GM21737 (cell line): ENCODE data around the gene CCDC85A.

Source experiments
- ATAC-seq: cut with Tn5 transposase; IDR thresholded peaks from one replicate; pipeline ENCODE4 v1.9.1; 2021; ENCODE audit warnings: mild to moderate bottlenecking, moderate library complexity; ENCODE audit not compliant: unreplicated experiment

Gene CCDC85A

DNA sequence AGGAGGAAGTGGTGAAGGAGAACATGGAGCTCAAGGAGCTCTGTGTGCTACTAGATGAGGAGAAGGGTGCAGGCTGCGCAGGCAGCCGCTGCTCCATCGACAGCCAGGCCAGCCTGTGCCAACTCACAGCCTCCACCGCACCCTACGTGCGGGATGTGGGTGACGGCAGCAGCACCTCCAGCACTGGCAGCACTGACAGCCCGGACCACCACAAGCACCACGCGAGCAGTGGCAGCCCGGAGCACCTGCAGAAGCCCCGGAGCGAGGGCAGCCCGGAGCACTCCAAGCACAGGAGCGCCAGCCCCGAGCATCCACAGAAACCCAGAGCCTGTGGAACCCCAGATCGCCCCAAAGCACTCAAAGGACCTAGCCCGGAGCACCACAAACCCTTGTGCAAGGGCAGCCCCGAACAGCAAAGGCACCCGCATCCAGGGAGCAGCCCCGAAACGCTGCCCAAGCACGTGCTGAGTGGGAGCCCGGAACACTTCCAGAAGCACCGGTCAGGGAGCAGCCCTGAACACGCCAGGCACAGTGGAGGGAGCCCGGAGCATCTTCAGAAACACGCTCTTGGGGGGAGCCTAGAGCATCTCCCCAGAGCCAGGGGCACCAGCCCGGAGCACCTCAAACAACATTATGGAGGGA is 9.0 kb downstream of the CCDC85A start:
- ATAC-seq = no peak

DNA sequence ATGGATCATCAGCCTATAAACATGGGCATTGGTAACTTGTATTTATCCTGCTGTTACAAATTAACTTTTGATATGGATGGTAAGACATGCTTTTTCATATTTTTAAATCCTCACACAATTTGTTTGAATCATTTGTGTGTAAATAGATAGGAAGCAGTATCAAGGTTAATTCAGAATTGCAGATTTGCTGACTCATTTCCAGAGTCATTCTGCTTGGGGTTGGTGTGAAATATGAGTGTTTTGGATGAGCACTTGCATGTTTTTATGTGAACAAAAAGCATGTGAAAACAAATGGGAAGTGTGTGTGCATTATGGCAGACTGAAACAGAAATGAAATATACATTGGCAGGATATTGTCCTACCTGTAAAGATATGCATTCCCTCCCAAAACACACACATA is 11.8 kb downstream of the CCDC85A start:
- no peak for ATAC-seq

DNA sequence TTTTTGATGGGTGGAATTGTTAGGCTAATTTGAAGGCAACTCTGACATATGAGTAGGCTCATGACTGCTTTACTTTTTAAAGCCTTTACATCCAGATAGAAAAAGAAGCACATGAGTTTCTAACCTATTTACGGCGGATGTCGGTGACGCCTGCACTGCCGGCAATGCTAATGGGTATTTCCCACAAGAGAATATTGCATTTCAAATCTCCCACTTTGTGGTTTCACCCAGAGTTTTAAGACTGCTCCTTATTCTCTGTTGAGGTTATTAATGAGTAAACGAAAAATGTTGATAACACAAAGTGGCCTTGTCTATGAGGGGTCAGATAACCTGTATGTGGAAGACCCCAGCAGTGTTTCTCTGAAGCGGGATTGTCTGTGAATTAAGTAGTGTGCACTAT is 14.0 kb downstream of the CCDC85A start:
- no peak for ATAC-seq

DNA sequence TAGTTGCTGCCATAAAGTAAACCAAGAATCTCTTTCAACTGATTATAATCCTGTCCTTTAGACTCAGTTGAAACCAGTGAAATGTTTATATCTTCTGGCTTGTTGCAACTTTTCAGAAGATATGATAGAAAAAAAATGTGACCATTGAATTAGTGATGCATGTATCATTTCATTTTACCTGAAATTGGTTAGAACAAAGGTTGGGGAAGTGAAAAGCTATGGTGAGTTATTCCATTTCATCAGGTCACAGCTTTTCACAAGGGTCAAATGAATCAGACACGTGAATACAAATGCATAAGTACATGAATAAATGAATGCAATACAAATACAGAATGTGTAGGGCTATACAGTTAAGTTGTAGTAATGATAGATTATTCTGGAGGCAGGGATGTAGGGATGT is 15.1 kb downstream of the CCDC85A start:
- no peak for ATAC-seq

DNA sequence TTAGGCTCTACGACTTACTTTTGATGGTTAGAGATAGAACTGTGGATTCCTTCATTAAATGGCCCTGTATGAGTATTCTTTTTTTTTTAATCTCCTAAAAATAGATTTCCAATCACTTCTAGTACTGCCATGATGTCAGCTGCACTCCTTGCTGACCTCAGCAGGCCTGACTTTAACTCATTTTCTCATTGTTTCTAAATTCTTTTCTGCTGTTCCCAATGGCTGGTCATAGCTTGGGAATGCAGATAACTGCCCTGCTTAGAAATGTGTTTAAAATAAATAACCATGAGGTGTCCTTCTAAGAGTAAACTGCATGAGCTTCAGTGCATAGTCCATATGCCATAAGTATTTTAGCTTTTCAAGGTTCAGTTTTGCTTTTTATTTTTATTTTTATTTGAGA is 15.7 kb downstream of the CCDC85A start:
- no peak for ATAC-seq

DNA sequence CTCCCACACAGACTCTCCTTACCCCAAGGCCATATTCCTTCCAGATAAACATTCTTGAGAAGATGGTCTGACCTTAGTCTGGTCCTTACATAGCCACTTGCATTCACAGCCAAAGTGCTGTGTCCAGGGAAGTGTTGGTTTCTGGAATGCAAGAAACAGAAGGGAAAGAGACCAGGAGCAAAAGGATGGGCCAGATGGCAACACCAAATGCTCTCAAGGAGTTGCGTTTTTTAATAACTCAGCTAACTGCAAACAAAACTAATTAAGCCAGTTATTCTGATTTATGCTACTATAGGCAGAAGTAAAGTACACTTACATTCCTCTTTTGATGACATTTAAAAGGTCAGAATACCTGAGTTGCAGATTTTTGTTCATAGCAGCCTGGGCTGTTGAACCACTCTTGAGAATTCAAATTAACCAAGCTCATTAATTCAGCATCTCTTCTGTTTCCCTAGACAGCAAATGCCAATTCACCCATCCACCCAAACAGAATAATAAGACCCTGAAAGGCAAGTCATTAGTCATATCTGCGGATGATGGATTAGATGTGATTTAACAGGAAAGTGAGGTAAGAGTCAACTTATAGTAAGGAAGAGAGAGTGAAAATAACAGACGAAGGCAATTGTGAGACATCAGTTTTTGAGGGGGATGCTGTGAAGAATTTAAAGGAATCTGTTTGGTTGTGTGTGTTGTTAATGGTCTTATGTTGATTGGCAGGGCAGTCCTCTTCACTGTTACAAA is 18.8 kb downstream of the CCDC85A start:
- no peak for ATAC-seq

DNA sequence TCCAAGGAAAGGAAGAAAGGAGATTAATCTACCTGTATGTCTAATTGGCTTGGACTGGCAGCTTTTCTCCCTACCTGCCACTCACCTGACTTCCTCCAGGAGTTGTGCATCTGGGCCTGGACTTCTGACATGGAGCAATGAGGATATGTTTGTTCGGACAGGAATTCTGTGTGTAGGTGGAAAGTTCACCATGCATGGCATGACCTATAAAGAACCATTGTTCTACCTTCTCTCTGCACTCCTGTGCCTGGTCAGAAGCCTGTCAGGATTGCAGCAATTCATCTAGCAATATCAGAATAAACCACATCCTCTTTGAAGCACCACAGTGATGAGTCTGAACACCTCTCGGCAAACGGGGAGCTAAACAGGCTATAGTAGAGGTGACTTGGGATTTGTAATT is 20.8 kb downstream of the CCDC85A start:
- no peak for ATAC-seq

DNA sequence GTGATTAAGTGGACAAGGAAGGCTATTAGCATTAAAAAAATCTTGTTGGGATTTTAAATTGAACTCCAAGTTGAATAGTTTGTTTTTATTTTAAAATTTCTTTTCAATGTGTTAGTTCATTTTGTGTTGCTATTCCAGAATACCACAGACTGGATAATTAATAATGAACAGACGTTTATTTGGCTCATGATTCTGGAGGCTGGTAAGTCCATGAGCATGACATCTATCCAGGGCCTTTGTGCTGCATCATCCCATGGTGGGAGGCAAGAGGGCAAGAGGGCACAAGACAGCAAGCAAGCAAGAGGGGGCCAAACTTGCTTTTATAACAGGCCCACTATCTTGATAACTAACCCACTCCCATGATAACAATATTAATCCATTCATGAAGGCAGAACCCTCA is 22.5 kb downstream of the CCDC85A start:
- no peak for ATAC-seq

DNA sequence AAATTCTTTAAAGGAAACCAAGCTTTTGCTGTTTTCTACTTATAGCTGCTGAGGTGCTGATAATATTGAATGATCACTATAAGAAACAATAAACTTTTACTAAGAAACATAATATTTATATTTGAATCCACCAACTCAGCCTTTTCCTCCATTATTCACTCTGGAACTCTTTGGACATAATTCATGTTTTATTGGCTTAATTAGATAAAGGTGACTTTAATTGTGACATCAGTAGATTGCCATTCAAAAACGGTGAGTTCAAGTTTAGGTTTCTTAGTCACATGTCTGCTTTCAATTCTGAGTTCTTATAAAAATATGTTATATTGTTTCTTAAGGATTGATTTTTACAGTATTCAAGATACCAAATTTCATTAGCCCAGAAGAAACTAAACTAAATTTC is 24.0 kb downstream of the CCDC85A start:
- no peak for ATAC-seq

DNA sequence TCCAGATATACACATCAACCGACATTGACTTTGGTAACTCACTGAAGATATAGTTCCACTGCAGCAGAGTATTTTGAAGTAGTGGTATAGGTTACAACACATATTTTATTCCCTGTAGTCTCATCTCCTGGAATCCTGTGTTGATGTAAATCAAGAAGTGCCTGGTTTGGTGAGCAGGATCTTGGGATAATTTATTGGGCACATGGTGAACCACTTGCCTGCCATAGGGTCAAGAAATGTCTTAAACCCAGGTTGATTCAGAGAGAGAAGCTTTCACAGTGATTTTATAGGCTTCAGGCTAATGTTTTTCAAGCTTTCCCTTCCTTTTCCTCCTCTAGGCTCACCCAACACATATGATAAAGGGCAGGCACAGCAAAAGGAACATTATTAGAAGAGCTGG is 24.6 kb downstream of the CCDC85A start:
- ATAC-seq = no peak

DNA sequence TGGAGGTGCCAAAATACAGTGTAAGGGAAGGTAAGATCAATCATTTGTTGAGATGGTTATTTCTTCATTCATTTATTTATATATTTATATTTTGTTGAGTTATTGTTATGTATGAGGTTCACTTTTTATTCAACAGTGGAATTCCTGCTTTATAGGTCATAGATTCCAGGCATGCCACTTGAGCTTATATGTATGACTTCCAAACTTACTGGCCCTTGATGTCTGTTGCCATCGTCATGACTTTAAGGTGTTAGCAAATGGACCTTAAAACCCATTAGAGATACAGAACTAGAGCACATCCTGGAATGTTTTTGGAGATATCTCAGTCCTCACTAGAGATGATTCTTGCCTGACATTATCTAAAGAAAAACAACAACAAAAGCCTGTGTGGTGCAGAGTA is 25.9 kb downstream of the CCDC85A start:
- ATAC-seq = no peak

DNA sequence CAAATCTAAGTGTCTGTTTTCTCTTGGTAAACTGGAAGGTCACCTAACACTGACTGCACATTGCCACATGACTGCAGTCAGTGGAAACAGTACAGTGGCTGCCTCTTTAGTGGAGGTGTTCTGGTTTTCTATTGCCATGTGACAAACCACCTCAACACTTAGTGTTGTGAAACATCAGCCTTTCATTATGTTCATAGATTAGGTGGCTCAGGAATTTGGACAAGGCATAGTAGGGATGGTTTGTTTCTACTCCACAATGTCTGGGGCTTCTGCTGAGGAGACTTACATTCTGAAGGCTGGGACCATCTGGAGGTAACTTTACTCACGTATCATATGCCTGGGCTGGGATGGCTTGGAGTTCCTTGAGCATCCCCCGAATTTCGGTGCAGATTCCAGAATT is 26.5 kb downstream of the CCDC85A start:
- ATAC-seq = no peak

DNA sequence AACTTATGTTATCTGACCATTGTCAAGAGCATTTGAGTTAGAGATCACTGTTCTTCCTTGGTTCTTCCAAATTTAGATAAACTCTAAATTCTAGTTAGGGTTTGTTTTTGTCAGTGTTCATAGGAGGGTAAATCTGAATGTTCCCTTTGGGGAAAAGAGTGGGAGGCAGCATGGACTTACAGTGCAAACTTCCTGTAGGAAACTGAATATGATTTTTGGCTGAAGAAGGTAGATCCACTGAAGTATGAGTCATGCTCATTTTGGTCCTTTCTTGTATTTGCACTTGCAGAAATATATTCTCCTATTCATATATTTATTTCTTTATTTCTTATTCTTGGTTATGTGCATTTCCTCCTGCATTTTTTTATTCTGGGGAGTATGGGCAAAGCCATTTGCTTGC is 27.3 kb downstream of the CCDC85A start:
- ATAC-seq = no peak

DNA sequence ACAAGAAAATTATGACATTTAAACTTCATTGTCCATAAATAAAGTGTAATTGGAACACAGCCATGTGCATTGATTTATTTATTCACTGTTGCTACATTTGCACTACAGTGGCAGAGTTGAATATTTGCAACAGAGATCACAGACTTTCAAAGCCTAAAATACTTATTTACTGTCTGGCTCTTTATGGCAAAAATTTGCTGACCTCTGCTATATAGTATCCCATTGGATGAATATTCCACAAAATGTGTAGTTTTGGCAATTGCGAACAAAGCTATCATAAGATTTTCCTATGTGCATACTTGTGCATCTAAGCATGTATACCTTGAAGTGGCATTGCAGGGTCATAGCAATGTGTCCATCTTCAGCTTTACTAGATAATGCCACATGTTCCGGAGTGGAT is 32.1 kb downstream of the CCDC85A start:
- no peak for ATAC-seq

DNA sequence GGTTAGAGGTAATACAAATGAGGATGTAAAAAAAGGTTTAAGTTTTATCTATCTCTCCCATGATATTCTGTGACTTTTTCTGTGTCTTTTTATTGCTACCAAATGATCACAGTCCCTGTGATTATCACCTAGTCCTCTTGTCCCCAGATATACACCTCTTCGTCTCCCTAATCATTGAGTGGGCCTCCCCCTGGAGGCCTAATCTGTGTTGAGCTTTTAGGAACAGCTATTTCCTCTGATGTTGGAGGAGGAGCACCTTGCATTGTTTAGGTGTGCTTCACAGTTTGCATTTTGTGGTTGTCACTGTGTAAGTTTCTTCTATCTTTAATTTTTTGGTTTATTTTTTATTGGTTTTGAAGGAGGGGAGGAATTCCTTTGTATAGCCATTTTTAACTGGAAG is 33.3 kb downstream of the CCDC85A start:
- ATAC-seq = no peak

DNA sequence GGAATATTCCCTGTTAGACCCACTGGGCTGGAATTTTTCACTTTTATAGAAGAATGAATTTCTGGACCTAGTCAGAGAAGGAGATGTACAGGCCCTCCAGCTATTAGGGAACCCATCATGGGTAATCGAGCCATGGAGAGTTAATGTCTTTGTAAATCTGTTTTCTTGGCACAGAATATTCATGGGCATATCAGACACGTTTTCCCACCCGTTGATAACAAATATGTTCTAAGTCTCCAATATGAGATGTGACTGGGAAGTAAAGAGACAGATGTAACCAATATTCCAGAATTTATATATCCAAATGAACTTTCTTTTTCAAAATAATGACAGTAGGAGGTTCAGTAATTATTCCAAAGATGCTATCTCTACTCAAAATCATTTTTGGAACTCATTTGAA is 38.7 kb downstream of the CCDC85A start:
- no peak for ATAC-seq

DNA sequence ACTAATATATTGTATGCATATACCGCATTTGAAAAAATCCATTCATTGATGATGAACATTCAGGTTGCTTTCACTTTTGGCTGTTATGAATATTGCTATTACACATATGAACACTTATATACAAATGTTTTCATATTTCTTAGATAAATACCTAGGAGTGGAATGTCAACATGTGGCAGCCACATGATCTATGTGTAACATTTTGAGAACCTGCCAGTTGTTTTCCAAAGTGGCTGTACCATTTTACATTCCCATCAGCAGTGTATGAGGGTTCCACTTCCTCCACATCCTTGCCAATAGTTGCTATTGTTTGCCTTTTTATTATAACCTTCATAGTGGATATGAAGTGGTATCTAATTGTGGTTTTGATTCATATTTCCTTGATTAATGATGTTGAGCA is 40.5 kb downstream of the CCDC85A start:
- no peak for ATAC-seq

DNA sequence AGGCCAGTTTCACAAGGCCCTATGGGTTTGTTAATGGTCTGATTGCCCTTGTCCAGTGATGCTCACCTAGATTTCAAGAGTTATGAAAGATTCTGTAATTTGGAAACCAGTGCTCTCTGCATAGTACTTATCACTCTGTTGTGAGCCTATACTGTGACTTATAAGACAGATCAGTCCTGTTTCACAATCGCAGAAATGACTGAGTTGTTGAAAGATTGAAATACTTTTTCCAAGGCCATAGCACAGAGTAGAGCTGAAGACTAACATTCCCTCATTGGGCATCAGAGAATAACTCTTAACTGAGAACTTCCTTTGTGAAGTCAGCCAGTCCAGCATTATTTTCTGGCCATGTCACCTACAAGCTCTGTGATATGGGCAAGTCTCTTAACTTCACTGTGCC is 44.0 kb downstream of the CCDC85A start:
- ATAC-seq = no peak

DNA sequence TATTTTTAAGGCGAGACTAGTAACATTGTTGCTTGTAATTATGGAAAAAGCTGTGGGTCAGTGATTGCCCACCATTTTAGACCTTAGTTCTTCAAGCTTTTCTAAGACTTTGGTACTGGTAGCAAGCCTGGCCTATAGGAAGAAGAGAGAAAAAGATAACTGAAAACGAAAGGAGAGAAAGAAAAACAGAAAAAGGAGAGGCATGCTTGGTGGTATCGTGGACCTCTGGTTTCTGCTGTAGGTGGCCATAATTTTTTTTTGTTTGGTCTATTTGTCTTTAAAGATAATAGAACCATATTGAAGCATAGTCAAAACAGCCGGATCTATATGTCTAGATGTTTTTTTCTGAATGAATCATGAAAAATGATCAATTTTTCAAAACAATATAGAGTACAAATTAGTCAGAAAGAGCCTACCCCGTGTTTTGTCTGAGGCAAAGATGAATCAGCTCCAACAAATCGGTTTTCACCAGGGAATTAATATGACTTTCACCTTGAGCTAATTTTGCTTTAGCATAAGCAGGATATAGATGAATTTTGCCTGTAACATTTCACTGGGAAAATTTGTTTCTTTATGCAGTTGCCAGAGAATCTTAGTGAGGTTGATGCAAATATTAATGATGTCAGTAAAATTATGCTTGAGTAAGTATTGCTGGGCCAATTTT is 45.7 kb downstream of the CCDC85A start:
- ATAC-seq = no peak

DNA sequence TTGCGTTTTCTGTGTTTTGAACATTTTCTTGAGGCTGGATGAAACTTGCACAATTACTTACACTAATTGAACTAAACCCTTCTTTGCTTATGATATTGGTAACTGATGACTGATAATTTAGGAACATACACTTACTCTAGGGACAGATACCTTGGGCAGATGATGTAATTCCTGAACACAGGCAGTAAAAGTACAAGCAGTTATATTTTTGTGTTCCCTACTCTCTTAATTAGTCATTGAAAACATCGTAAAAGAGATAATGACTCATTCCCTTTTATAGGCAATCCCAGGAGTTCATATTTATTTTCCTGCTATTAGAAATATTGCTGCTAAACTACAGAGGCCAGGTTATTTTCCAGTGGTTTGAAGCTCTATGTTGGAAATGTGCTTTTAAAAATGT is 46.4 kb downstream of the CCDC85A start:
- ATAC-seq = no peak

DNA sequence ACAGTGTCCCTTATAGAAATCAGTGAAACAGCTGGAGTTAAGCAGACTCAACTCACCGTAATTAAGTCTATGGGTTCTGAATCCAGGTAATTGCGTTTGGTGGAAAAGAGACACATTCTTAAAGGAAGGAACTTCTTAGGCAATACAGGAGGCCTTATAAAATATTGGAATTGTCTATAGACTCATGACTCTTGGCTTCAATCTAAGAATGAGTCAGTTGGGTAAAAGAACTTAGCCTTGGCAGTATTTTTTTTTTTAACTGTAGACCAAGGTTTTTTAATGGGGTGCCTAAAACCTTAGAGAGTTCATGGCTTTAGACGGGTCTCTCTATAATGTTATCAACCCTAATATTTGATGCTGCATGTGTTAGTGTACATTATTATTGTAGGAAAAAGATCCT is 47.6 kb downstream of the CCDC85A start:
- ATAC-seq = no peak

DNA sequence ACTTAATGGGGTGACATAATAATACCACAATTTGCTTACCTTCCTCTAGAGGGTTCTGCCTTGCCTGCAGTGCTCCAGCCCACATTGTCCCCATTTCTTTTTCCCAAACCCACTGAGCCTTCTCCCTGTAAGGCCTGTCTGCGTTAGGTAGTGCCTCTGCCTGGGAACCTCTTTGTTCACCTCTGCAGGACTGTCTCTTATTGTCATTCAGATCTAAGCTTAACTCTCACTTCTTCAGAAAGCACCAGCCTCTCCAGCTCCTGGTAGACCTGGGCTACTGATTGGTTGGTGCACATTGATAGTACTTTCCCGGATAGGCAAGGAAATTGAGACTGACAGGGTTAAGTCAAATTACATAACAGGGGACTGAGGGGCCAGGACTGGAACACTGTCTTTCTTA is 49.1 kb downstream of the CCDC85A start:
- no peak for ATAC-seq
